Raji (cell line): Measurements from ENCODE around the gene CIAO3.

Source experiments
- POLR2A ChIP-seq: IDR thresholded peaks from 2 replicates; pipeline ENCODE4 v1.6.1; 2011; ENCODE audit warnings: low read depth, low read length, control low read depth; ENCODE audit not compliant: insufficient read depth

The CIAO3 gene

GRCh38 chr16:752007-752312 lies 11.2 kb upstream of the CIAO3 start:
- no peak for TF ChIP-seq POLR2A

- no peak for TF ChIP-seq POLR2A
Observed at GRCh38 chr16:751152-752006, 10.6 kb upstream of the CIAO3 start.

GRCh38 chr16:750485-750884 lies 9.7 kb upstream of the CIAO3 start:
- no peak for TF ChIP-seq POLR2A

- TF ChIP-seq POLR2A, result no peak
Observed at GRCh38 chr16:749010-749409, 8.2 kb upstream of the CIAO3 start.

GRCh38 chr16:747978-748746 lies 7.4 kb upstream of the CIAO3 start:
- no peak for TF ChIP-seq POLR2A

- TF ChIP-seq POLR2A, result no peak
Observed at GRCh38 chr16:746637-747036, 5.8 kb upstream of the CIAO3 start.

GRCh38 chr16:745739-746138 lies 4.9 kb upstream of the CIAO3 start:
- TF ChIP-seq POLR2A, result no peak

GRCh38 chr16:743794-744500 lies 3.1 kb upstream of the CIAO3 start:
- no peak for TF ChIP-seq POLR2A

GRCh38 chr16:741986-742629 lies 1.3 kb upstream of the CIAO3 start:
- no peak for TF ChIP-seq POLR2A

GRCh38 chr16:740459-740763 lies 386 bp downstream of the CIAO3 start:
- TF ChIP-seq POLR2A, result no peak

- TF ChIP-seq POLR2A, result no peak
Observed at GRCh38 chr16:739560-740458, 988 bp downstream of the CIAO3 start.

- no peak for TF ChIP-seq POLR2A
Observed at GRCh38 chr16:736936-737481, 3.8 kb downstream of the CIAO3 start.

- TF ChIP-seq POLR2A, result no peak
Observed at GRCh38 chr16:735982-736453, 4.8 kb downstream of the CIAO3 start.
